Naive thymus-derived CD8-positive, alpha-beta T cell (primary cell): Measurements from ENCODE around the gene BNIP5. TPM values are rescaled to one million over a fixed set of nuclear protein-coding genes. Genes with fewer than 3 reads are reported as not detected.

Experiments
- ATAC-seq, 2 donors: fragments of 150-1000 bp; cut with Tn5 transposase in 1 of 2; sonication (Bioruptor Pico), chemical (Tn5 transposase) in 1 of 2; 1 replicate in 1 of 2; 2 replicates in 1 of 2; pipeline ENCODE4 v1.10.0; 2021; ENCODE audit warnings: mild to moderate bottlenecking in 2 of 2, moderate library complexity in 2 of 2
- POLR2A ChIA-PET: fragments of 350-600 bp; sonication (Branson Sonifier 250); formaldehyde crosslinking; loops from one replicate; lab custom pipeline; 2021; ENCODE audit warnings: antibody characterized with exemption; lab: Charles Lee
- DNase-seq, 10 donors: peaks; one replicate each; pipeline versions ENCODE4 v3.0.0 to v3.0.0-alpha.2; 2020 to 2022
- H3K27ac Mint-ChIP-seq, 10 donors: one replicate each; pipeline ENCODE4 v1.8.0; 2020 to 2022; ENCODE audit warnings: mild to moderate bottlenecking in 10 of 10, mixed read lengths in 10 of 10, moderate library complexity in 4 of 10, inconsistent platforms in 1 of 10
- H3K27me3 Mint-ChIP-seq, 5 donors: one replicate each; pipeline ENCODE4 v1.8.0; 2021 to 2022; ENCODE audit warnings: mixed read lengths in 5 of 5
- H3K36me3 Mint-ChIP-seq, 3 donors: one replicate each; pipeline ENCODE4 v1.8.0; 2020 to 2022; ENCODE audit warnings: mixed read lengths in 3 of 3, mild to moderate bottlenecking in 2 of 3, inconsistent platforms in 1 of 3
- H3K4me1 Mint-ChIP-seq, 4 donors: one replicate each; pipeline ENCODE4 v1.8.0; 2021 to 2022; ENCODE audit warnings: mixed read lengths in 4 of 4
- H3K4me3 Mint-ChIP-seq, 10 donors: one replicate each; pipeline ENCODE4 v1.8.0; 2020 to 2022; ENCODE audit warnings: mild to moderate bottlenecking in 10 of 10, mixed read lengths in 10 of 10, moderate library complexity in 6 of 10, inconsistent platforms in 1 of 10
- H3K9me3 Mint-ChIP-seq, 9 donors: one replicate each; pipeline ENCODE4 v1.8.0; 2020 to 2022; ENCODE audit warnings: mixed read lengths in 9 of 9, mild to moderate bottlenecking in 3 of 9, inconsistent platforms in 1 of 9, moderate library complexity in 1 of 9
- polyA plus RNA-seq, 3 donors: library from polyadenylated mRNA; unstranded; fragments of 300-500 nt; fragmentation: Illumina TruSeq; gene quantifications; one replicate each; pipeline ENCODE4 v1.2.3, GENCODE V29; 2021
- total RNA-seq, 8 experiments: library from RNA in 2 of 8; stranded (reverse) in 2 of 8; gene quantifications; one replicate each; pipeline ENCODE4 v1.2.3 and lab custom pipeline; 2021 to 2026

The BNIP5 gene
- total RNA-seq (not detected), polyA plus RNA-seq (not detected), total RNA-seq (lab: John Stamatoyannopoulos, UW) (0 to 0.52 (median 0) reads per million in 6 experiments)

GRCh38 chr6:36336779-36337241 lies at the start of gene BNIP5:
Gene BNIP5, minus strand, starts transcription at chr6:36336888. Its CDS starts 6,198 bp downstream, at chr6:36330690.
- ATAC-seq (peak; percentile 36 to 72), DNase-seq (peak in 1 of 10 donors; percentile 13)
- H3K27ac Mint-ChIP-seq: peak within 1 kb of the TSS in 2 of 10 donors; percentile 56 to 67
- no peaks in the 10 kb centered on the region for H3K9me3 Mint-ChIP-seq
- peak within 1 kb of the TSS in 1 of 10 donors; percentile 28 for H3K4me3 Mint-ChIP-seq
- H3K36me3 Mint-ChIP-seq: no peaks in the 10 kb centered on the region
- peaks cover 9 to 19% (median 12%) of the 10 kb centered on the region in 4 donors for H3K4me1 Mint-ChIP-seq
- peaks cover 17 to 46% (median 32%) of the 10 kb centered on the region in 5 donors for H3K27me3 Mint-ChIP-seq
- POLR2A ChIA-PET: no interaction called here

- DNase-seq: peak in 1 of 10 donors; percentile 10
- POLR2A ChIA-PET: no interaction called here
- no peak overlapping the region for H3K4me3 Mint-ChIP-seq
- no peak overlapping the region for H3K27ac Mint-ChIP-seq
- ATAC-seq: no peak
- H3K27me3 Mint-ChIP-seq: peaks cover 6 to 24% (median 7%) of the 10 kb centered on the region in 5 donors
- H3K36me3 Mint-ChIP-seq: no peaks in the 10 kb centered on the region
- no peaks in the 10 kb centered on the region for H3K9me3 Mint-ChIP-seq
- H3K4me1 Mint-ChIP-seq: peaks cover 12 to 24% (median 21%) of the 10 kb centered on the region in 4 donors
Measured at GRCh38 chr6:36384095-36384494, 47.4 kb upstream of the BNIP5 start.

DNA sequence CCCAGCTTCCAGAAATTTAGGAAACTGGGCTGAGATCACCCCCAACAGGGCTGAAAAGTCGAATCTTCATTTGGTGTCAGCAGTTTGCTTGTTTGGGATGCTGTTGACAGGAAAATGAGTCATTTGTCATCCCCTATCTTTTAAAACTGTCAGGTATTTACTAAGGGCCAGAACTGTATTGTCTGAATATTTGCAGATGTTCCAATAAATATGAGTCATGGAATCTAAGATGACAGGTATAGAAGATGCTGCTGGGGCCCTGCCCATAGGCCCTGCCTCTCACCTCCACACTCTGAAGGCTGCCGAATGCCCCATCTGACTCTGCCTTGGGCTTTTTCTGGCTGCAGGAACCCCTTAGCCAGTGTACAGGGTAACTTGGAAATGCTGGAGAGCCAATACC lies 46.9 kb upstream of the BNIP5 start:
- H3K27ac Mint-ChIP-seq: no peak overlapping the region
- H3K36me3 Mint-ChIP-seq: no peaks in the 10 kb centered on the region
- ATAC-seq (no peak), DNase-seq (no peak)
- peaks cover 6 to 24% (median 7%) of the 10 kb centered on the region in 5 donors for H3K27me3 Mint-ChIP-seq
- H3K4me3 Mint-ChIP-seq: no peak overlapping the region
- peaks cover 12 to 24% (median 21%) of the 10 kb centered on the region in 4 donors for H3K4me1 Mint-ChIP-seq
- H3K9me3 Mint-ChIP-seq: no peaks in the 10 kb centered on the region
- POLR2A ChIA-PET: no interaction called here

- H3K4me1 Mint-ChIP-seq: peaks cover 9 to 18% (median 17%) of the 10 kb centered on the region in 4 donors
- DNase-seq (no peak), ATAC-seq (no peak)
- peaks cover 0 to 17% (median 6%) of the 10 kb centered on the region in 5 donors for H3K27me3 Mint-ChIP-seq
- POLR2A ChIA-PET: no interaction called here
- no peaks in the 10 kb centered on the region for H3K36me3 Mint-ChIP-seq
- no peak overlapping the region for H3K4me3 Mint-ChIP-seq
- H3K27ac Mint-ChIP-seq: no peak overlapping the region
- no peaks in the 10 kb centered on the region for H3K9me3 Mint-ChIP-seq
Measured at GRCh38 chr6:36382976-36383375, 46.3 kb upstream of the BNIP5 start.

DNA sequence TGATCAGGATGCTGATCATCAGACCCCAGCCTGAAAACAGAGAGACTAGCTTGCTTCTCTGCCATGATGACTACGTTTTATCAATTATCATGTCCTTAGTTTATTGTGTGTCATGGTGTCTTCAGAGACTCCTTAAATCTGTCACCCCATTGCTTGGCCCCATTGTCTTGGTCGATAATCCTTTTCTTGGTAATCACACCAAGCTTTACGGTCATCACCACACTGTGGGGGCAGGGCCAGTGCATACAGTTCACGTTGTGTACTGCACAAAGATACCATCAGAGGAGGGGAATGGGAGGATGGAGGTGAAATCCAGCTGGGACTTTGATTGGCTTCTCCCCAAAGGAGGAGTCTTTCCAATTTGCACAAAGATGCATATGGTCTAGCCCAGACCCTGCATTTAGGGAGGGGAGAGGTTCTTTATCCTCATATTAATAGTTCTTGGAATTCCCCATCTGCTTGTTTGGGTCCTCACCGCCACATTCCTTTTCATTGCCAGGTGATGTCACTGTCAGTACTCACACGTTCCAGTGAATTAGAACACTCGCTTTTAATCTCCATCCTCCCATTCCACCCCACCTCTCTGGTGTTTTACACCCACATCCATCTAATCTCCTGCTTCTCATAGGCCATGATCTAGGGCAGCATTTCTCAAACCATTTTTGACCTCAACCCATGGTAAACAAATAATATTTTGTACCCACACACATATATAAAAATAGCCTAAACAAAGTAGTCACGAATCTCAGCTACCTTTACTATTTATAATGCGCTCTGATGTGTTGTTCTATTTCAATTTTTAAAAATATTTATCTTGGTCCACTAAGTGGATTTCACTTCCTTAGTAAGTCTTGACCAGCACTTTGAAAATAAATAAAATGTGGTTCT lies 45.1 kb upstream of the BNIP5 start:
- Mint-ChIP-seq H3K27ac (peak overlapping the region in 1 of 10 donors; percentile 32), H3K9me3 (no peaks in the 10 kb centered on the region), H3K4me3 (no peak overlapping the region), H3K27me3 (peaks cover 0 to 9% (median 2%) of the 10 kb centered on the region in 5 donors), H3K4me1 (peaks cover 3 to 10% (median 10%) of the 10 kb centered on the region in 4 donors), H3K36me3 (no peaks in the 10 kb centered on the region)
- ATAC-seq: no peak
- DNase-seq: peak in 1 of 10 donors; percentile 7
- POLR2A ChIA-PET: no interaction called here

DNA sequence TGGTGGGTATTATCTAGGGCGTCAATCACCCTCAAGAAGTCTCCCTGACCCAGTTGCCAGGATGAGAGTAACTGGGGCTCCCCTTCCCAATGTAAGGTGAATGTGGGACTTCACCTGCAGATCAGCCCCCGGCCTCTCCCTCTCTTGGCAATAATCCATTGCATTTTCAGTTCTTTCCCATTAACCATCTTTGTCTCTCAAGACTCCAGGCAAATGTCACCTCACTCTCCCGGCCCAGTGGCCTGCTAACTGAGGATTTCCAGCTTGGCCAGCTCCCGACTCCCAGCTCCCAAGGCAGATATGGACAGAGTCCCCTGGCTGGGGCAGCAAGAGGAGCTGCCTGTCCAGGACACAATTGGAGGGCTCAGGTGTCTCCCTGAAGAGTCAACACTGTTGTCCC lies 43.5 kb upstream of the BNIP5 start:
- H3K27me3 Mint-ChIP-seq: no peaks in the 10 kb centered on the region
- no peaks in the 10 kb centered on the region for H3K36me3 Mint-ChIP-seq
- peaks cover 0 to 3% (median 0%) of the 10 kb centered on the region in 4 donors for H3K4me1 Mint-ChIP-seq
- ATAC-seq (no peak), DNase-seq (peak in 1 of 10 donors; percentile 9)
- H3K4me3 Mint-ChIP-seq: no peak overlapping the region
- H3K9me3 Mint-ChIP-seq: no peaks in the 10 kb centered on the region
- POLR2A ChIA-PET: no interaction called here
- no peak overlapping the region for H3K27ac Mint-ChIP-seq

GRCh38 chr6:36378936-36379335 lies 42.2 kb upstream of the BNIP5 start:
- DNase-seq (peak in 1 of 10 donors; percentile 4), ATAC-seq (no peak)
- H3K9me3 Mint-ChIP-seq: no peaks in the 10 kb centered on the region
- no peaks in the 10 kb centered on the region for H3K36me3 Mint-ChIP-seq
- no peak overlapping the region for H3K27ac Mint-ChIP-seq
- no peak overlapping the region for H3K4me3 Mint-ChIP-seq
- H3K27me3 Mint-ChIP-seq: no peaks in the 10 kb centered on the region
- peaks cover 0 to 3% (median 0%) of the 10 kb centered on the region in 4 donors for H3K4me1 Mint-ChIP-seq
- POLR2A ChIA-PET: no interaction called here

DNA sequence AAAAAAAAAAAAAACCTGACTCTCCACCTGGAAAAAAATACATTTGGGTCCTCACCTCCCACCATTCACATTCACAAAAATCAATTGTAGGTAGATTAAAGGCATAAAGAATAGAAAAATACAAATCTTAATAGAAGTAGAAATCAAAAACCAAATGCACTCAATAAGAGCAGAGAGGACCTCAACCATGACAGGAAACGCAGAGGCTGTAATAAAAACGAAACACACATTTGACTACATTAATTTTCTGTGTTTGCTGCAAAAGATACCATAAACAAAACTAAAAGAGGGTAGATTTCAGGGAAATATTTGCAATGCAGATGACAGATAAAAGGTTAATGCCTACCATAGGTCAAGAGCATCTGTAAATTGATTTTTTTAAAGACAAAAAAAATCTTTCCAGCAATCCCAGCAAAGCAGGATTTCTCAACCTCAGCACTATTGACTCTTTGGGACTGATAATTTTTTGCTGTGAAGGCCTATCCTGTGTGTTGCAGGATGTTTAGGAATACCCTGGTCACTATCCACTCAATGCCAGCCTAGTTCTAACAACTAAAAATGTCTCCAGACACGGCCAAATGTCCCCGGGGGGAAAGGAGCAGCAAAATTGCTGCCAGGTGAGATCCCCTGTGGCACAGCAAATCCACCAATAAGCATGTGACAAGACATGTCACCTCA lies 41.7 kb upstream of the BNIP5 start:
- Mint-ChIP-seq H3K27ac (no peak overlapping the region), H3K4me3 (no peak overlapping the region), H3K36me3 (no peaks in the 10 kb centered on the region), H3K9me3 (no peaks in the 10 kb centered on the region), H3K4me1 (peaks cover 0 to 3% (median 0%) of the 10 kb centered on the region in 4 donors), H3K27me3 (no peaks in the 10 kb centered on the region)
- ATAC-seq: no peak
- DNase-seq: peak in 1 of 10 donors; percentile 28
- POLR2A ChIA-PET: no interaction called here

GRCh38 chr6:36377594-36377993 lies 40.9 kb upstream of the BNIP5 start:
- Mint-ChIP-seq H3K4me1 (peaks cover 0 to 3% (median 0%) of the 10 kb centered on the region in 4 donors), H3K27ac (no peak overlapping the region), H3K9me3 (no peaks in the 10 kb centered on the region), H3K4me3 (no peak overlapping the region), H3K36me3 (no peaks in the 10 kb centered on the region), H3K27me3 (peaks cover 0 to 3% (median 0%) of the 10 kb centered on the region in 5 donors)
- DNase-seq (no peak), ATAC-seq (no peak)
- POLR2A ChIA-PET: no interaction called here

GRCh38 chr6:36376742-36377141 lies 40.1 kb upstream of the BNIP5 start:
- Mint-ChIP-seq H3K9me3 (no peaks in the 10 kb centered on the region), H3K36me3 (peaks cover 0 to 2% (median 0%) of the 10 kb centered on the region in 3 donors), H3K27ac (no peak overlapping the region), H3K27me3 (peaks cover 0 to 6% (median 0%) of the 10 kb centered on the region in 5 donors), H3K4me3 (peak overlapping the region in 1 of 10 donors; percentile 36), H3K4me1 (peaks cover 0 to 3% (median 0%) of the 10 kb centered on the region in 4 donors)
- DNase-seq (no peak), ATAC-seq (no peak)
- POLR2A ChIA-PET: no interaction called here

DNA sequence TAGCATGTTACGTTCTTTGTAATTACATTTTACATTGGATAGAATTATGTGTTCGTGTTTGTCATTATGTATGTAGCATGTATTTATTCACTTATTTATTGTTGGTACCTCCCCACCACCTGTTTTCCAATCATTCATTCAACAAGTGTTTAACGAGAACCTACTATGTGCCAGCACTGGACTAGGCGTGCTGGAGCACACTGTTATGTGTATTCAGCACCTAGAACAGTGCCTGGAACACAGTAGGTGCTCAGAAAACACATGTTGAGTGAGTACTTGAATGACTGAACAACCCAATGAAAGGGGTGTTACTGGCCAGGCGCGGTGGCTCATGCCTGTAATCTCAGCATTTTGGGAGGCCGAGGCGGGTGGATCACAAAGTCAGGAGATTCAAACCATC lies 39.5 kb upstream of the BNIP5 start:
- peaks cover 0 to 2% (median 0%) of the 10 kb centered on the region in 3 donors for H3K36me3 Mint-ChIP-seq

DNA sequence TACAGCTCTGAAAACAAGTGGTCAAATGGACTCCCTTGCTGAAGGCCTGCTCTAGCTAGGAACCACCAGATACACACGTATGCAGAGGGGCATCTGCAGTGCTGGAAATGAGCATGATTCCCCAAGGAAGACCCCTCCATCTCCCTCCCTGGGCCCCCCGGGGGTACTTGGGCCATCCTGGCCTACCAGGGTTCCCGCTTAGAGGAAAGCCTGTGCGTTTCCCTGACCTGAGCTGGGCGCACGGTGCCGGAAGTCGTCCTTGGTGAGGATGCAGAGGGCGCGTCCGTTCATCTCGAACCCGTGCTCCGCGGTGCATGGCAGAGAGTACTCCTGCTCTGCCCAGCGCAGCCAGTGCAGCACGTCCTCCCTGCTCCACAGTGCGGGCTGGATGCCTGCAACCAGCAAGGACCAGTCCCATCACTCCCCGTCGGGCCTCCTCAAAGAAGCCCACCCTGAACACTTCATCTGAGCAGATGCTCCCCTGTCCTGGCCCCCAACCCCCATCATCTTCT lies 39.0 kb upstream of the BNIP5 start:
- peaks cover 0 to 2% (median 0%) of the 10 kb centered on the region in 3 donors for H3K36me3 Mint-ChIP-seq
- peaks cover 0 to 3% (median 0%) of the 10 kb centered on the region in 4 donors for H3K4me1 Mint-ChIP-seq
- no peaks in the 10 kb centered on the region for H3K9me3 Mint-ChIP-seq
- no peak overlapping the region for H3K4me3 Mint-ChIP-seq
- POLR2A ChIA-PET: interaction anchor here (0.6 kb wide), 1 partner anchor 1489 kb away, joined by 6 read pairs; no protein-coding TSS in a partner anchor
- no peak overlapping the region for H3K27ac Mint-ChIP-seq
- peaks cover 0 to 6% (median 0%) of the 10 kb centered on the region in 5 donors for H3K27me3 Mint-ChIP-seq
- DNase-seq: no peak
- no peak for ATAC-seq

More for the DNA sequence above, 39.5 kb upstream of the BNIP5 start:
- ATAC-seq (no peak), DNase-seq (no peak)
- no peak overlapping the region for H3K27ac Mint-ChIP-seq
- no peaks in the 10 kb centered on the region for H3K9me3 Mint-ChIP-seq
- H3K4me3 Mint-ChIP-seq: no peak overlapping the region
- POLR2A ChIA-PET: no interaction called here
- H3K4me1 Mint-ChIP-seq: peaks cover 0 to 3% (median 0%) of the 10 kb centered on the region in 4 donors
- H3K27me3 Mint-ChIP-seq: peaks cover 0 to 6% (median 0%) of the 10 kb centered on the region in 5 donors
